ENCODE data around the gene OR51B4.

The OR51B4 gene

GRCh38 chr11:5293028-5293427, 8.7 kb downstream of the OR51B4 start:
- no peak for DNase-seq

- no peak for DNase-seq
Observed at GRCh38 chr11:5291207-5291838, 10.4 kb downstream of the OR51B4 start.

GRCh38 chr11:5290106-5290505, 11.6 kb downstream of the OR51B4 start:
- DNase-seq: no peak

GRCh38 chr11:5289696-5290095, 12.1 kb downstream of the OR51B4 start:
- no peak for DNase-seq

GRCh38 chr11:5288906-5289550, 12.7 kb downstream of the OR51B4 start:
- no peak for DNase-seq

GRCh38 chr11:5288108-5288905, 13.4 kb downstream of the OR51B4 start:
- DNase-seq: no peak

- no peak for DNase-seq
Observed at GRCh38 chr11:5286901-5287300, 14.8 kb downstream of the OR51B4 start.

GRCh38 chr11:5286351-5286750, 15.4 kb downstream of the OR51B4 start:
- DNase-seq: no peak

GRCh38 chr11:5285703-5286340, 15.9 kb downstream of the OR51B4 start:
- no peak for DNase-seq

GRCh38 chr11:5284637-5285036, 17.1 kb downstream of the OR51B4 start:
- no peak for DNase-seq

GRCh38 chr11:5283882-5284281, 17.9 kb downstream of the OR51B4 start:
- DNase-seq: no peak

GRCh38 chr11:5283086-5283485, 18.7 kb downstream of the OR51B4 start:
- no peak for DNase-seq

GRCh38 chr11:5282628-5283027, 19.1 kb downstream of the OR51B4 start:
- DNase-seq: no peak

GRCh38 chr11:5281596-5281995, 20.1 kb downstream of the OR51B4 start:
- DNase-seq: no peak

GRCh38 chr11:5280582-5281102, 21.1 kb downstream of the OR51B4 start:
- DNase-seq: no peak

GRCh38 chr11:5279471-5280090, 22.2 kb downstream of the OR51B4 start:
- no peak for DNase-seq

GRCh38 chr11:5277807-5278382, 23.9 kb downstream of the OR51B4 start:
- no peak for DNase-seq

- no peak for DNase-seq
Observed at GRCh38 chr11:5276697-5277096, 25.0 kb downstream of the OR51B4 start.

- DNase-seq: no peak
Observed at GRCh38 chr11:5275369-5276110, 26.2 kb downstream of the OR51B4 start.

- DNase-seq: no peak
Observed at GRCh38 chr11:5274395-5274794, 27.4 kb downstream of the OR51B4 start.

GRCh38 chr11:5272395-5273017, 29.2 kb downstream of the OR51B4 start:
- no peak for DNase-seq
